Fibroblast of the conjunctiva (primary cell): Measurements from ENCODE around the gene TRAPPC6A.

Source experiments
- DNase-seq: peaks from one replicate; pipeline ENCODE4 v3.0.0-alpha.2; 2010; ENCODE audit warnings: low read depth

Gene TRAPPC6A

DNA sequence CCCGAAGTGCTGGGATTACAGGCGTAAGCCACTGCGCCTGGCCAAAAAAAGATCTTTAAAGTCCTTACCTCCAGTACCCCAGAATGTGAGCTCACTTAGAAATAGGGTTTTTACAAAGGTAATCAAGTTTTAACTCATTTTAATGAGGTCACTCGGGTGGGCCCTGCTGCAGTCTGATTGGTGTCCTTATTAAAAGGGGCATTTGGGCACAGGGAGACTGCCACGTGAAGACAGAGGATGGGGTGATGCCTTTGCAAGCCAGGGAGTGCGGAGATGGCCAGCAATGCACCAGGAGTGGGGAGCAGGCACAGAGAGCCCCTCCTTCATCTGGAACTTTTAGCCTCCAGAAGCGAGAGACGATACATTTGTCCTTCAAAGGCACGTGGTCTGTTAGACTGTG is 28.9 kb downstream of the TRAPPC6A start:
- DNase-seq: no peak

DNA sequence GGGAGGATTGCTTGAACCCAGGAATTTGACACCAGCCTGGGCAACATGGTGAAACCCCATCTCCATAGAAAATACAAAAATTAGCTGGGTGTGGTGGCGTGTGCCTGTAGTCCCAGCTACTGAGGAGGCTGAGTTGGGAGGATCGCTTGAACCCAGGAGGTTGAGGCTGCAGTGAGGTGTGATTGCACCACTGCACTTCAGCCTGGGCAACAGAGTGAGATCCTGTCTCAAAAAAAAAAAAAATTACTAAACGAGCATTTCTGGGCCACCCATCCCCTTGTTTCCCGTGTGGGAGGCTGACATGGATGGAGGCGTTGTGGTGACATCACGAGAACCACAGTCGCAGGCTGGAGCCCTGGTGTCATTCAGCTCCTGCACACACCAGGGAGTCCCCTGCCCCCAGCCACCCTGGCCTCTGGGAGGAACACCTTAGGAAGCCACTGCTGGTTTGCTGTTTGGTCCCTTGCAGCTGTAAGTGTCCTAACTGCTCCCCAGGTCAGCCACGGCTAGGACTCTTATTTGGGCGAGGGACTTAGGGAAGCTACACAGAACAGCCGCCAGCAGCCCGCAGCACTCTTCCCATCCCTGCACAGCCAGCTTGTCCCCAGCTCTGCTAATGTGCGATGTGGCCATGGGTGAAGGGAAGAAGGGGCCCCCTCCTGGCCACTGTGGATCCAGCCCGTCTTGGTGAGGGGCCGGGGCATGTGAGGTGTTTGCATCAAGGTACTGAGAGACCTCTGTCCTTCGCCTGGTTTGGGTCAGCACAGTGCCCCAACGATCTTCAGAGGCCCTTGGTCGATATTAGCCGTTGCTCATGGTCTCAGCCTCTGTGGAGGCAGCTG is 30.0 kb downstream of the TRAPPC6A start:
- no peak for DNase-seq

DNA sequence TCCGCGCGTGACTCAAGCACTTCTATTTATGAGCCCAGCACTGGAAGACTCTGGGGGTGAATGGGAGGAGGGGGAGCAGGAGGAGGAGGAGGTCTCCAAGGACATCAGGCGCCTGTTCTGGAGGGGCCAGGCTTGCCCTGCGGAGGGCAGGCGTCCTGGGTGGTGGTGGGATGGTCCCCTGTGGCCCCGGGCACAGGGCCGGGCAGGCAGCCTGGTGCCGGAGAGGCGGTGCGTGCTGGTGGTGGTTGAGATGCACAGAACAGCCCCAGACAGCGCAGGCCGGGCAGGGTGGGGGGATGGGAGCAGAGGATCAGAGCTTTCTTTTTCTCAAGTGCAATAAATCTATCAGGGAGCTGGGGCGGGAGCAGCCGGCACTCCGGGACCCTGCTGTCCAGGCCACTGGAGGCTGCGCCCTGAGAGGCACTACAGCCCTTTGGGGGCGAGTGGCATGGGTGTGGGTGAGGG is 31.3 kb downstream of the TRAPPC6A start:
- DNase-seq: no peak

DNA sequence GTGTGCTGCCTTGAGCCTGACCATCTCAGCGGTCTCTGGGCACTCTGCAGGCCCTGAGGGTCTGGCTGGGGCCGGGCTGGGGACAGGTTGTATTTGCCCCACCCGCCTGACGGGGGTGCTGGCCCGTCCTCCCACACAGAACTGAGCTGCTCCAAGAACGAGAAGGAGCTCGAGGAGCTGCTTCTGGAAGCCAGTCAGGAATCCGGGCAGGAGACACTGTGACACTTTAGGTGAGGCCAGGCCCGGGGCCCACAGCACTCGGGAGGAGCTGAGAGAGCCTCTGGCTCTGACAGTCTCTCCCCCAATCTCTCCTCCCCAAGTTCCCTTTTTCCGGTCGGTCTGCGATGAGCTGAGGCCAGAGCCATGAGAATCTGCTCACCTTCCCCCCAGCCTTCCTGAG is 31.8 kb downstream of the TRAPPC6A start:
- no peak for DNase-seq

DNA sequence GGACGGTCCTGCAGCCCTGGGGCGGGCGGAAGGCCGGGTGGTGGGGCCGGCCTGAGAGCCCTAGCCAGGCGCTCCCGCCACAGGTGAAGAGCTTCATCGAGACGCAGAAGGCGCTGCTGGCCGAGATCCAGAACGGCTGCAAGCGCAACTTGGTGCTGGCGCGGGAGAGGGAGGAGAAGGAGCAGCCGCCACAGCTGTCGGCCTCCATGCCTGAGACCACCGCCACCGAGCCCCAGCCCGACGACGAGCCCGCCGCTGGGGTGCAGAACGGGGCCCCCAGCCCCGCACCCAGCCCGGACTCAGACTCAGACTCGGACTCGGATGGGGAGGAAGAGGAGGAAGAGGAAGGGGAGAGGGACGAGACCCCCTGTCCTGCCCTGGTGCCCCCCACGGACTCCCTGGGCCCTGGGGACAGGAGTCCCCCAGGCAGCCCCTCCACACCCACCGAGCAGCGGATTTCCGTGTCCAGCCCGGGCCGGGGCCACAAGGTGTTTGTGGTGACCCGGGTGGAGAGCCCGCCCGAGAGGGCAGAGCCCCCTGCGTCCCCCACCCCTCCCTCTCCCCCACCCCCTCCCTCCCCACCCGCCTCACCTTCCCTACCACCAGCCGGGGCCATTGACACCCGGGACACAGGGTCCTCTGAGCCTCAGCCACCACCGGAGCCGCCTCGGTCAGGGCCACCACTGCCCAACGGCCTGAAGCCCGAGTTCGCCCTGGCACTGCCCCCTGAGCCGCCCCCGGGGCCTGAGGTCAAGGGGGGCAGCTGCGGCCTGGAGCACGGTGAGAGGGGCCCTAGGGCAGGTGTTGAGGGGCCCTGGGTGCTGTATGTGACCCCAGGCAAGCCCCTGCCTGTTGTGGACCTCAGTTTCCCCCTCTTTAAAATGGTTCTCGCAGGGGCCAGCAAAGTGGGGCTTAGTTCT is 32.5 kb downstream of the TRAPPC6A start:
- DNase-seq: no peak

DNA sequence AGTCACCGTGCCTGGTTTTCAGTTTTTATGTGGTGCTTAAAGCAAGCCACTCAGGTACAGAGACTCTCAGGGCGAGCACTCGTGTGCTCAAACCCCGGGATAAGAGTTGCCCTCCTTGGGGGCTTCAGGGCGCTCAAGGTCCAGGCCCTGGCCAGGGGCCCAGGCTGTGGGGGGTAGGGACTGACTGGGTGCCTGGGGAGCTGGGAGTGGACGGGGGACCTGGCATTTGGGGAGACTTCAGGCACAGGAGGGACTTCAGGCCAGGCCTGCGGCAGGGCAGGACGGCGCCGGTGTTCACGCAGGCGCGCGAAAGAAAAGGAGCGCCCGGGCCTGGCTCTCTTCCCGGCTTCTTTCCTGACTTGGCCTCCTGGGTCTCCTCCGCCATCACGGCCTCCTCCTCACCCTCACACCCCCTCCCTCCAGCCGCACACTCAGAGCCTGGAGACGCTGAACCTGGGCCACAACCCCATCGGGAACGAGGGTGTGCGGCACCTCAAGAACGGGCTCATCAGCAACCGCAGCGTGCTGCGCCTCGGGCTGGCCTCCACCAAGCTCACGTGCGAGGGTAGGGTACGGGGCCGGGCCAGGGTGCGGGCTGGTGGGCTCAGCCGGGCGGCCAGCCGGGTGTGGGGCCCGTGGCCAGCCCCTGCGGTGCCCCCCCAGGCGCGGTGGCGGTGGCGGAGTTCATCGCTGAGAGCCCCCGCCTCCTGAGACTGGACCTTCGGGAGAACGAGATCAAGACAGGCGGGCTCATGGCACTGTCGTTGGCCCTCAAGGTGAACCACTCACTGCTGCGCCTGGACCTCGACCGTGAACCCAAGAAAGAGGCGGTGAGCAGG is 33.4 kb downstream of the TRAPPC6A start:
- DNase-seq: no peak

DNA sequence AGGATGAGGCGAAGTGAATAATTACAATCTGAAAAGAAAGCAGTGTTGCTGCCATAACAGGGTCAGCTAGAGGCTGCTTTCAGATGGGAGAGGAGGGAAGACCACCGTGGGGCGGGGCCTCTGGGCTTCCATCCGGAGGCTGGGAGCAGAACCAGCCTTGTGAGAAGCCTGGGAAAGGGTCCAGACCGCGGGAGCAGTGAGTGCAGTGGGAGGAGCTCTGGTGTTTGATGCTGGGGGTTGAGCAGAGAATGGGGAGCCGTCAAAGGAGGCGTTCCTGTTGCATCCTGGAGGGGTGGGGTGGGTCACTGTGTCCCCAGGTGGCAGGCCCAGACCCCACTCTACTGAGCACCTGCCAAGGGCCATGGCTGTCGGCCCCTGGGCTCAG is 35.3 kb downstream of the TRAPPC6A start:
- no peak for DNase-seq

DNA sequence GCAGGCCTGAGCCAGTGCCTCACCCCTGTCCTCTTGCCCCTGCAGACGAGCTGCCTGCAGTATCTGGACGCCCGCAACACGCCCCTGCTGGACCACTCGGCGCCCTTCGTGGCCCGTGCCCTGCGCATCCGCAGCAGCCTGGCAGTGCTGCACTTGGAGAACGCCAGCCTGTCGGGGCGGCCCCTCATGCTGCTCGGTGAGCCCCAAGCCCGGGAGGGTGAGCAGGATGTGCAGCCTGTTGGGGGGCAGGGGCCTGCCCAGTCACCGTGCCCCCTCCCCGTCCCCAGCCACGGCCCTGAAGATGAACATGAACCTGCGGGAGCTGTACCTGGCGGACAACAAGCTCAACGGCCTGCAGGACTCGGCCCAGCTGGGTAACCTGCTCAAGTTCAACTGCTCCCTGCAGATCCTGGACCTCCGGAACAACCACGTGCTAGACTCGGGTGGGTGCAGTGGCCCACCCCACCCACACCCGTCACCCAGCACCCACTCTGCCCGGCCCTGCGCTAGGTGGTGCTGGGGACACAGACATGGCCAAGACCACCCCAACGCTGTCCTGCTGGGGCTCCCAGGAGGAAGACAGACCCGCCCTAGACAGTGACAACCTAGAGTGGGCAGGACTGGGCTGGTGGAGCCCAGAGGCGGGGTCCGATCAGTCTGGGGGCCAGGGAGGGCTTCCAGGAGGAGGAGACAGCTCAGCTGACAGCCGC is 35.9 kb downstream of the TRAPPC6A start:
- no peak for DNase-seq

DNA sequence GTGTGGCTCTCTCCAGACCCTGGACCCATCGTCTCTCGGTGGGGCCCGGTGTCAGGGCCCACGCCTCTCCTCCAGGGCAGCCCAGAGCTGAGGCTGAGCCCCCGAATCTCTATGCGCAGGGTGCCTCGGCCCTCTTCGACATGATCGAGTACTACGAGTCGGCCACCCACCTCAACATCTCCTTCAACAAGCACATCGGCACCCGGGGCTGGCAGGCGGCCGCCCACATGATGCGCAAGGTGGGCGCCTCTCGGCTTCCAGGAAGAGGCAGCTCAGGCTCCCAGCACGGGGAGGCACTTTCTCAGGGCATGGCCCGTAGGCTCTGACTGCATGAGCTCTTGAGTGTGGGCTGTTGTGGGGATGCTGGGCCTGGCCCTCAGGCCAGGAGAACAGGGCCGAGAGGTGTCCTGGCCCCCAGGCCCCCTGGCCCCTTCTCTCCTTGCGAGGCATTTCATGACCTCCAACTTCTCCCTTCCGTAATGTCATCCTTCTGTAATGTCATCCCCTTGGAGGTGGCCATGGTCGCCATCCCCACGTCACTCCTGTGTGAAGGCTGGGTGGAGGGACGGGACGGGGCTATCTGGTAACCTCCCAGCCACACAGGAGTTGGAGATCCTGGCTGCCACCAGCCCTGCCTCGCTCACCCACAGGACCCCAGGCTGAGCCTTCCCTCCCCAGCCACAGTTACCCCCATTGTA is 36.7 kb downstream of the TRAPPC6A start:
- DNase-seq: no peak

DNA sequence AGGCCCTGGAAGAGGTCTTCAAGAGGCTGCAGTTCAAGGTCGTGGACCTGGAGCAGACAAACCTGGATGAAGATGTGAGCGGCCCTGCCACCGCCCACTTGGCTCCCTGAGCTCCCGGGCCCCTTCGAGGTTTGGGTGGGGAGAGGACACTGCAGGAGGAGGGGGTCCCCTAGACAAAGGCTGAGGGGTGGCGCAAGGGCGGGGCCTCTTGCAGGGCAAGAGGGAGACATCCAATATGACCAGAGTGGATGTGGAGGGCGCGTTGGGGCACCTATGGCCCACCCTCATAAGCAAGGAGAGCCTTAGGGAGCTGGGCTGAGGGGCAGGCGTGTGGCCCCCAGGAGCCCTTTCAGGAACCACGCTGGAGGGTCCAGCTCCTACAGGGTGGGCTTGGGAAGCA is 37.5 kb downstream of the TRAPPC6A start:
- no peak for DNase-seq

DNA sequence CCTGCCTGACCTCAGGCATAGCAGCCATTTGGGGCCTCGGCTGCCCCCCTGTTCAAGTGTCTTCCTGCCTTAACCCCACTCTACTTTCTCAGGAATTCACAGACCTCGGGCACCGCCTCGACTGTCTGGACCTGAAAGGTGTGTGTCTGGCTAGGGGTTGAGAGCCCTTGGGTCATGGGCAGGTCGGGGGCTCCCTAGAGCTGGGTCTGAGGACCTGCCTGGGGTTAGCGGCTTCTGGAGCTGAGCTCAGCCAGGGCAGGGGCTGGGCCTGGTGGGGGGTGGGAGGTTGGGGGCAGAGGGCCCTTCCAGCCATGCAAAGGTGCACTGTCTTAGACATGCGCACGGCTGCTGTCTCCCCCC is 37.9 kb downstream of the TRAPPC6A start:
- no peak for DNase-seq

DNA sequence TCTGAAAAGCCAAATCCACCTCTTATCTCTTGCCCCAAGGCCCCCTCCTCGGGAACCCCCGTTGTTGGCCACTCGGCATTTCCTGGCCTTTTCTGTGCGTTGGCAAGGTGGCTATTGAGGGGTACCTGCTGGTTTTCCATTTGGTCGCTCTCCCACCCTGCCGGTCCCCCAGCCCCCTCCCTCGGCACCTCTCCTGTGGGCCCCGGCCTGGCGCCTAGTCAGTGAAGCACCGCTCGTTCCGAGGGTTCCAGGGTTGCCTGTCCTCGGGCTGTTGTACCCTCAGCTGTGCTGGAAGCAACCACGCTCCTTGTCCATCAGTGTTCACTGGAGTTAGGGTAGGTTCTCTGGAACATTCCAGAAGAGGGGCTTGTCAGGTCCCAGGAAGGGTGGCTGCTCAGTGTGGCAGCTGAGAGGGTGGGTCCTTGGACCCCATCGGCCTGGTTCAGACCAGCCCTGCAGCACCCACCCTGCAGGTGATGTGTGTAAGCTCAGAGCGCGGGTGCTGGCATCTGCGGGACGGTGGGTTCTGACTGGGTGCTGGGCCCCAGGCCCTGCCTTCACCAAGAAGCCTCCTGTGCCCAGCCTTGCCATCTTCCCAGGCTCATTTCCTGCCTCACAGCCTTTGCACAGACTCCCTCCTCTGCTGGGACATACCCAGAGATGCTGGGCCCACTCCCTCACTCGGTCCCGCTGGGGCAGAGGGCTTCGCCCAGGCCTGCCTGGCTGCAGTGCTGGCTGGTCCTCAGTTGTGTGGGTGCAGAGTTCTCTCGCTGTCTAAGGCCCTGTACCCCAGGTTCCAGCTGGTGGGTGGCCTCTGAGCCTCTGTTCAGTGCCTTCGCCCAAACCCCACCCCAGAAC is 38.5 kb downstream of the TRAPPC6A start:
- no peak for DNase-seq

DNA sequence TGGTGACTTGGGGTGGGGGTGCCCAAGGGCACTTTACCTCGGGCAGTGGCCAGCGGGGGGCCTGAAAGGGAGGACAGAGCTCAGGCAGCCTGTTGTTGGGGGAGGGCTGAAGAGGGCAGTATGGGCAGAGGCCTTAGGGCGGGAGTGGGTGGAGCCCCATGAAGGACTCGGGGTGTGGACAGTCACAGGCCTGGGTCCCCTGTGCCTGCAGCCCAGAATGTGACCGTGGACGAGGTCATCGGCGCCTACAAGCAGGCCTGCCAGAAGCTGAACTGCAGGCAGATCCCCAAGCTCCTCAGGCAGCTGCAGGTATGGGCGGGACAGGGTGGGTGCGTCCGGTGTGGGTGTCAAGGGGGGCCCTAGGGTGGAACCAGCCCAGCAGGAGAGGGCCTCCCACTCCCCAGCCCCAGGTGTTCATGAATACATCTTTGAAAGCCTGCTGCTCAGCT is 39.7 kb downstream of the TRAPPC6A start:
- no peak for DNase-seq

DNA sequence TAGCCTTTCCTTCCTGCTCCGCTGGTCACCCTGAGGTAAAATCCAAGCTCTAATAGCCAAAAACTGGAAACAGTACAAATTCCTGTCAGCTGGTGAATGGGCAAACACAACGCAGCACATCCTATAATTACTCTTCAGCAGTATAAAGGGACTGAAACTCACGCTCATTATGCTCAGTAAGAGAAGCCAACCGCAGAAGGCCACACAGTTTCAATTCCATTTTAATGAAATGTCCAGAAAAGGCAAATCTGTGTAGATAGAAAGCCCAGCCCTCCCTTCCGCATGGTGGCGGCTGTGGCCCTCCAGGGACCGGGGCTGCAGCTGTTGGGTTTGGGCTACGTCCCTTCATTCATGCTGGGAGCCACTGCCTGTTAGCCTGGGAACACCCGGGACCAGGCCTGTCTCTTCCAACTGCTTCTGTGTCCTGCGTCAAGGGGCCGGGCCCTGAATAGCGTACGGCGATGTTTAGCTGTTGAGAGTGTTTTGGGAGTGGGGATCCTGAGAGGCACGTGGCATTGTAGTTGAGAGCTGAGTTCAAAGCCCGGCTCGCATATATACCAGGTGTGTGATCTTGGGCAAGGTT is 40.8 kb downstream of the TRAPPC6A start:
- no peak for DNase-seq

DNA sequence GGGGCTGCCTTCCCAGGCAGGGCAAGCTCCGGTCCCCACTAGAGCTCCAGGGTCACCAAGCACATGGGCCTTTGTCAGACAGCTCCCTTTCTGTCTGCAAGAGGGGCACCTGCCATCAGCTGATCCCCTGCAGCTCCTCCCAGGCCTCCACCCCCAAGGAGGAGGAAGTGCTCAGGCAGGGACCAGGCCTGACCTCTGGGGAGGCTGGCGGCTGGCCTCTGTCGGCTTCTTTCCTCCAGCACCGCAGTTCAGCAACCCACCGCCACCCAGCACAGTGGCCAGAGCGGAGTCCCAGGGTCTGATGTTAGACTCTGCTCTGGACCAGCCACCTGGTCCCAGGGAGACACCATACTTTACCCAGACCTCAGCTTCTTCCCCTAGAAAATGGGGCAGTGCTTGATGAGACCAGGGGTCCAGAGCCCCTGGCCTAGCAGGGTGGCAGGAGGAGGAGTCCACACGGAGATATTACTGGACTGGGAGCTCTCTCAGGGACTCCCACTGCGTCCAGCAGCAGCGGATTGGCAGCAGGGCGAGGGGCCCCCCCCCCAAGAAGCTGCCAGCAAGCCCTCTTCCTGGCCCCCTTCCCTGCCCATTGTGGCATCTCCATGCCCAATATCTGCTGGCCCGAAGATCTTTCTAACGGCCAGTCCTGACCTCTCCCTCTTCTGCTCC is 41.4 kb downstream of the TRAPPC6A start:
- no peak for DNase-seq

DNA sequence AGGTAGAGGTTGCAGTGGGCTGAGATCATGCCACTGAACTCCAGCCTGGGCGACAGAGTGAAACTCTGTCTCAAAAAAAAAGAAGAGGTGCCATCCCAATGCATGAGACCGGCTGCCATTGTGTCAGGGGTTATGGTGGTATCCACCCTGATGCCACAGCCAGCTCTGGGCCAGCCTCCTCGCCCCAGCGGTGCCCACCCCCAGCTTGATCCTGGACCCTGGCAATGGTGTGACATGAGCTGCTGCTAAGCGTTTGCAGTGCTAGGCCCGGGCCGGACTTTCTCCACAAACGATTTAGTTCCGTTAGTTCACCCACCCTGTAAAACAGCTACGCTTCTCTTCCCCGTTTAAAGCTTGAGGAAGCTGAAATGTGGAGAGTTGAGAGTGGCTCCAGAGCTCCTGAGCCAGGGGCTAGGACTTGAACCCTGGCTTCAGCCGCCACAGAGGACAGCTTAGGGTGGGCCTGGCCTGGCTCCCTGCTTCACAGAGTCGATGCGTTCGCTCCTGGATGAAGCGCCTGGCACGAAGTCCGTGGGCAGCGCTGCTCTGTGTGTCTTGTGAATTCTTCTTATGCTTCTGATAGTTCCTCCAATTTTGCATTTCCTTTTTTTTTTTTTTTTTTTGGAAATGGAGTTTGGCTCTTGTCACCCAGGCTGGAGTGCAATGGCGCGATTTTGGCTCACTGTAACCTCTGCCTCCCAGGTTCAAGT is 42.7 kb downstream of the TRAPPC6A start:
- DNase-seq: no peak

DNA sequence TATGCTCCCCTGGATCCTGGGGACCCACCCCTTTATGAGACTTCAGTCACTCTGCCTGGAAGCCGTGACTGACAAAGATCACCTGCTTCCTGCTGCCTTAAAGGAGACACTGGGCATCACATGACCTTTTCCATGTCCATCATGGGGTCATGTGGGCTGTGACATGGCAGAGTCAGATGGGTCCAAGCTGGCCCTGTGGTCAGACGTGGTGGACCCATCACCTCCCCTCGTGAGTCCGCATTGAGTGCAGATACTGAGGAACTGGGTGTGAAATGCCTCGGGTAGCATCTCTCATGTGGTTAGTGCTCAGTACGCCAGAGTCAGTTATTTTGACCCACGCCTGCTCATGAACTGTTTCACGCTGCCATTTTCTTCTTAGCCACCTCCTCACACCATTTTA is 44.4 kb downstream of the TRAPPC6A start:
- no peak for DNase-seq

DNA sequence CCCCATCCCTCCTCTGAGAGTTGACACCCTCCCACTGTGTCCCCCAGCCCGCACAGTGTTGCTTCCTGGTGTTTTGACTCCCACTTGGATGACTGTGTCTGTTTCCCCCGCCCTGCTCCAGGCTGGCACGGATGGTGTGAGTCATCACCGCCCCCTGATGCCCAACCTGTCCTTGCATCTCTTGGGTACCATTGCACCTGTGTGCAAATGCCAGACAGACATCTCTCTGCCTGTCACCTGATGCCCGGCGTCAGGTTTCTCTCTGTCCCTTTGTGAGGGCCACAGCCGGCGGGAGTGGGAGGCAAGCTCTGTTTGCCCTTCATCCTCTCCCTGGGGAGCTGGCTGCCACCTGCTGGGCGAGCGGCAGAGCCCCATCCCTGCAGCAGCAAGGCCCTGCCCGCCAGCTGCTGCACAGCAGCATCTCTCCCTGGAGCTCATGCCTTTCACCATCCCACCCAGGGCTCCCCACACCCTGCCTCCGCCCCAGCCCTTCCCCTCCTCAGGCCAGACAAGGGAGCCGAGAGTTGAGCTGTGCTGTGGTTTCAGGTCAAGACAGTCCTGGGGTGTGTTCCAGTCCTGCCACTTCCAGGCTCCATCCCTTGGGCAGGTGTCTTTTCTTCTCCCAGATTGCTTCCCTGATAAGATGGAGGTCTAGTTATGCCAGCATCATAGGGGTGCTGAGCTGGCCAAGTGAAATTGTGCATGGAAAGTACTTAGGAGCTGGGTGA is 47.0 kb downstream of the TRAPPC6A start:
- DNase-seq: no peak
